CD4-positive, alpha-beta T cell treated with Interleukin-15 for 4 hours (primary cell): ENCODE data around the gene ERC1.
"Not testable (repeated sequence)": the region's sequence is repeated elsewhere in the genome, so short reads cannot be mapped to it uniquely, and the experiment has no call there.

Experiments
- DNase-seq: peaks from one replicate; pipeline ENCODE4 v3.0.0-alpha.2; 2020; ENCODE audit warnings: low spot score

The ERC1 gene

DNA sequence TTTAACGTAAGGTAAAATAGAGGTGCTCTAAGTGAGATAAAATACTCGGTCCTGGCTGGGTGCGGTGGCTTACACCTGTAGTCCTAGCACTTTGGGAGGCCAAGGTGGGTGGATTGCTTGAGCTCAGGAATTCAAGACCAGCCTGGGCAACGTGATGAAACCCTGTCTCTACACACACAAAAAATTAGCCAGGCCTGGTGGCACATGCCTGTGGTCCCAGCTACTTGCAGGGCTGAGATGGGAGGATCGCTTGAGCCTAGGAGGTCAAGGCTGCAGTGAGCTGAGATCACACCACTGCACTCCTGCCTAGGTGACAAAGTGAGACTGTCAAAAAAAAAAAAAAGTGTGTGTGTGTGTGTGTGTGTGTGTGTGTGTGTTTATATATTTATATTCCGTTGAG, 364.8 kb downstream of the ERC1 start:
- DNase-seq, result not testable (repeated sequence)

GRCh38 chr12:1356285-1356684, 365.3 kb downstream of the ERC1 start:
- DNase-seq, result no peak

- DNase-seq, result no peak
These were observed 366.1 kb downstream of the ERC1 start for GRCh38 chr12:1357171-1357570.

DNA sequence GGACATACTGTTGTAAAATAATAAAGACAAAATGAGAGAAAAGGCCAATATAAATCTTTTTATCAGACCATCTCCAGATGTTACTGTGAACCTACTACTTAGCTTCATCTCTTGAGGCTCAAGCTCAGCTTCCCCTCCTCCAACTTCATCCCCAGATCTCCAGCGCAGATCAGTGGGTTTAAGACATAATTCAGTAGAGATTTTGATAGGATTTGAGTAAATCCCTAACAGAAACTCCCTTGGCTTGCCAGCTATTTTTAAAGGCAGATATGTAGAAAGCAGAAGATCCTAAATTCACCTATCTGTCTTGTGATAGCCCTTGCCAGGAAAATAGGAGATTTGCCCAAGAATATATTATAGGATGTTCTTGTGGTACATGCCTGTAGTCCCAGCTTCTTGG, 366.7 kb downstream of the ERC1 start:
- no peak for DNase-seq

GRCh38 chr12:1360441-1361210, 369.6 kb downstream of the ERC1 start:
- no peak for DNase-seq

DNA sequence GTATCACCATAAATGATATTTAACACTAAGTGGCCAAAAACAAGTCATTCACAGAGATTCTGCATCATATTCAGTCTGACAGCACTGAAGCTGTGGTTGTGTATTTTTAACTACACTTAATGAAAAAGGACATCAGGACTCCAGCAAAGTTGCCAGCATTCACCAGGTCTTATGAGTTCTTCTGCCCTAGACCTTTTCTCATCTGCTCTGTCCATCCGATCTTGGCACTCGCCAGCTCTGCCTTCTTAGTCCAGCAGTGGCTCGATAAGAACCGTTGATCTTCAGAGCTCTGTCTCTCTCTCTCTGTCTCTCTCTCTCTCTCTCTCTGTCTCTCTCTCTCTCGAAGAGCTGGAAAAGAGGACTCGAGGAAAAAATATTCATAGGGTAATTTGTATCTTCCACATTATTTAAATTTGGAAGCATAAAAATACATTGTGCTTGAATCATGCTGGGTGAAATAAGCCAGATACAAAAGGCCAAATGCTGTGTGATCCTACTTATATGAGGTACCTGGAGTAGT, 371.2 kb downstream of the ERC1 start:
- DNase-seq, result no peak

- no peak for DNase-seq
These were observed 374.7 kb downstream of the ERC1 start for GRCh38 chr12:1365703-1366102.

DNA sequence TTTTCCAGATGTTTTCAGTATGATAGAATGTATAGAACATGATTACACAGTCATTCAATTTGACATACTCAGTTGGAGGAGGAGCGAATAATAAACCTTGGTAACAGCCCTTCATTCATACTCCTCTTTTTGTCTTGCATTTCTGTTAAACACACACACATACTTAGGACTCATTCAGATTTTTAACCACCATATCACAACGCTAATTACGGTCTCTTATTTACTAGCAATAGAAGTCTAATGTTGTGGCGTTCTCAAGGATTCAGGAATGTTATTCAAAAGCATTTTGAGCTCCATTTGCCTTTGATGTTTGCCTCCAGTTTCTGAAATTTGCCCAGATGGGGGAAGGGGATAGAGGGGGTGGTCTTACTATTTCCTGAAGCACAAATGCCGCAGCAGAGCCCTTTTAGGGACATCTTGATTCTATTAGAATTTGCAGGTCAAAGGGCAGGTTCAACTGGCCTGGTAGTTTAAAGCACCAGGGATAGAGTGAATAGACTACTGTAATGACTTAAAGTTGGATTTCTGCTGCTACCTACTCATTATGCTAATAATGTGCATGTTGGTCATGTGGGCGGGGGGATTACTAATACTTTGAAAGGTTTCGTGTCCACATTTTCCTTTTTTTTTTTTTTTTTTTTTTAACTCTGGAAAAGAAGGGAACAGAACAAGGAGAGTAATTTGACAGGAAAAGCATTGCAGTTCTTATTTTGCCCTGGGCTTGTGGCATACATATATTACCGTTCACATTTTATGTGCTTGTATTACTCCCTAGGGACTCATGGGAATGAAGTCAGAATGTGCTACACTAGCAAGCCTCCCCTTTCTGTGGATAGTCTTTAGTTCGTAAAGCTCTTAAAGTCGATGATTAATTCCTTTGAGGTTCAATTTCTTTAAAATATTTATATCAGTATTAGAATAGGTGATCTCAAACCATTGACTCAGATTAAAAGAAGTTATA, 376.6 kb downstream of the ERC1 start:
- no peak for DNase-seq

DNA sequence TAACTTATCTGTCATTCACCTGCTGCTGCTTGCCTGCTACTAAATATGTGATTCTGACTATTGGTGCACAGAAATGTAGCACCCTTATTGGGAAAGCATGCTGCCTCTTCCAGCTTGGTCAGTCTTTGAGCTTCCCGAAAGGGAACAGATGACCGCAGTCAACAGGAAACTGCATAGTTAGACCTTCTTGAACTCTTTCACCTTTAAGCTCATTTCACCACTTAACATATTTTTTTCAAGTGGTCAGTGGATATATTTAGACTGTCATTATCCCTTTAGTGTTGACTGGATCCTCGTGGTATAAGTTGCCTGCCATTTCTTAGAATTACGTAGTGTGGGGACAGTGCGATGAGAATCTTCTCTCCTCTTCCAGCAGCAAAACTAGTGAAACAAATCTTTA, 378.4 kb downstream of the ERC1 start:
- no peak for DNase-seq

GRCh38 chr12:1369938-1370500, 379.0 kb downstream of the ERC1 start:
- DNase-seq, result no peak

DNA sequence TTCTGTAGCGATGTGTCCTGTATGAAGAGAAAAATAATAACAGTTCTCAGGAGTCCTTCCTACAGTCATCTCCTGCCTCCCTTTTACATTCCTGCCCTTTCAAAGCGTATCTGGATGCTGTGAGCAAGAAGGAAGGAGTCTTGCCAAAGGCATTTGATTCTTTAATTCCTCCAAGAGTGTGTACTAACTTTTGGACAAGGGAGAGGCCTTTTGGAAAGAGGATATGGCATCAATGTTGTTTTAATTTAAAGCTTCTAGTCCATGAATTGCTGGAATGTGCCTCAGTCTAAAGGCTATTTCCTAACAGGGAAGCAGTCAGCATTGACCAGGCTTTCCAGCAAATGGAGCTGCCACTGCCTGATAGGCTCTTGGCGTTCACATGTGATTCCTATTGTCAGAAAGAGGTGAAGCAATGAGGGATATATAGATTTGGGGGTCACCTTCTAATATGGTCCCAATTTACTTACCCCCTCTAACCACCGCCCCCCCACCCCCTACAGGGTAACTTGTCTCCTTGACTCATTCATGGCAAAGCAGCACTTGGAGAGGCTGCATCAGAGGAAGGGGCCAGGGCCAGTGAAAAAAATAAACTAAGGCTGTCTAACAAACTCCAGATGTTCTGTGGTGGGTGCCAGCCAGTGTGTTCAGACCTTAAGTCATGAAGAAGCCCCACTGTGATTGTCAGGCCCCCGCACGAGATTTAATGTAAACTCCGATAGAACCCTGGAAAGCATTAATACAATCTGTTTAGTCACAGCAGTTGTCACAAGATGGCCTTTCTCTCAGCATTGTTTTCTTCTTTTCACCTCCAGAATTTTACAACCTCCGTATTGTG, 383.1 kb downstream of the ERC1 start:
- no peak for DNase-seq

GRCh38 chr12:1375323-1375722, 384.3 kb downstream of the ERC1 start:
- no peak for DNase-seq

GRCh38 chr12:1377117-1377516, 386.1 kb downstream of the ERC1 start:
- no peak for DNase-seq

GRCh38 chr12:1377681-1378080, 386.7 kb downstream of the ERC1 start:
- no peak for DNase-seq

DNA sequence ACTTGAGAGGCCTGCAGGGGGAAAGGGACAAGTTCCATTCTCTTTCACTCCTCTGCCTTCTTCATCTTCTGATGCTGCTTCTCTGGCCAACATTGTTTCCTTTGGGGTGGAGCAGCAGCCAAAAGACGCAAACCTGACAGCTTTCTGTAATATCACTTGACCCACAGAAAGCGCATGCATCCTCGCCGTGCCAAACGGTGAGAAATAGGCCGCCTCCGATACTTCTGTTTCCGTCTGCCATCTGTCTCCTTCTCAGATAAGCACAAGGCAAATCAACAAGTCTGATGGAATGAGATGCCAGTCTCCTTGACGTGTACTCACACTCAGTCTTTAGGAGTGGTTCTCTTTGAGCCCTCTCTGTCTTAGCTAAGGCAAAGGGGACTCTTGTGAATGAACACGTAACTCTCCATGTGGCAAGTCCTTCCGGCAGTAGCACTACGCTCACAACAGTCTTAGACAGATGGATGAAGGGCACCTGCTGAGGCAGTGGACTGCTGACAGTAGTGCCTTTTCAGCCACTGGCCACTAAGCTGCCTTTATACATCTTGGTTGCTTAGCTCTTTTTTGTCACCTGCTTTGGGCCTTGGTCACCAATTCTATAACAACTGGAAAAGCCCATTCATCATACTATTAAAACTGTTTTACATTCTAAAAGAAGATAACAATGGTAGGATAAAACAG, 389.3 kb downstream of the ERC1 start:
- DNase-seq, result no peak

DNA sequence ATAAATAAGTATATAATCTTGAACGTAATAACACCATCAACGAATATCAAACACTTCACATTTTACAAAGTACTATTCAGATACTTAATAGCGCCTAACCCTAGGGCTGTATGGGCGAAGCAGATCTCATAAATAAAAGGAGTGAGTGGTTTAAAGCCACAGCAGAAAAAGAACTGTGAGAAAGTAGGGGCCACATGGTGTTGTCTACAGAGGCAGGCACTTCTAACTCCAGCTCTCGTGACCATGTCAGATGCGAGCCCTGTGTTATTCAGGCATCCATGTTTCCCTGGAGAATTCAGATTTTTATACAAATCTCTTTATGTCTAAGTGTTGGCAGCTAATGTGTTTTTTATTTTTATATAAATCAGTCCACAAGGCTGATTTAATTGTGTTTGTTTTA, 391.1 kb downstream of the ERC1 start:
- DNase-seq, result no peak

GRCh38 chr12:1382826-1383225, 391.8 kb downstream of the ERC1 start:
- no peak for DNase-seq

DNA sequence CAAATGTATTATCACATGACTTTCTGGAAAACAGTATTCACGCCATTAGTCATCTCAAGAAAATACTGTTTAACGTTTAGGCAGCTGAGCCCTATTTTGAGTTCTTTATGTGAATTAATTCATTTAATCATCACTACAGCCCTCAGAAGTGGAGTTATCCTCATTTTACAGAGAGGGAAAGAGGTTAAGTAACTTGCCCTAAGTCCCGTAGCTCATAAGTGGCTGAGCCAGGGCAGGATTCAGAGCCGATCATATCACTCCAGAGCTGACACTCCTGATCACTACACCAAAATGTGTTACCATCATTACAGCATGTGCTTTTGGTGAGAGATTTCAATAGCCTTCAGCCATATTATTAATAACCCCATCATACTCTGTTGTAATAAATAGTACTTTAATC, 392.7 kb downstream of the ERC1 start:
- DNase-seq, result no peak

- DNase-seq, result no peak
These were observed 393.9 kb downstream of the ERC1 start for GRCh38 chr12:1384910-1385309.

DNA sequence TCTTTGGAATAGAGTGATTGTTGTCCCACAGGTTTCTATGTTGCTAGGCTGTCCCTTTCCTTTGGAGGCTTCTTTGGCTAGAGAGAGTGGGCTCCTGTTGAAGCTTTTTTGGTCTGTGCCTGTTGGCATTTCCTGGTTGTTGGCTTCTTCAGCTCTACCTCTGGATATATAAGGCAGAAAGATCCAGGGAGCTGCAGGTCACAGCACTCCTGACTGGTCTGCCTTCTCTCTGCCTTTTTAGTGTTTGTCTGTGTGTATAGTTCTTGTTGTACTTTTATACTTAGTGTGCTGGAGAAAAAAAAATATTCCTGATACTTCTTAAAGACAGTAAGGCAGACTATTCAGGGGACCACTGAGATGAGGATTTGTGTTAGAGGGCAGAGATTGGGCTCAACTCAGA, 400.7 kb downstream of the ERC1 start:
- no peak for DNase-seq

- DNase-seq, result no peak
These were observed 404.5 kb downstream of the ERC1 start for GRCh38 chr12:1395421-1395955.
